CD4-positive, alpha-beta T cell treated with Interleukin-10 for 1 hour (primary cell): ENCODE measurements around the gene AMZ1.
"Not testable (repeated sequence)": the region's sequence is repeated elsewhere in the genome, so short reads cannot be mapped to it uniquely, and the experiment has no call there.

Experiments used
- DNase-seq: peaks from one replicate; pipeline ENCODE4 v3.0.0-alpha.2; 2020

The AMZ1 gene

DNA sequence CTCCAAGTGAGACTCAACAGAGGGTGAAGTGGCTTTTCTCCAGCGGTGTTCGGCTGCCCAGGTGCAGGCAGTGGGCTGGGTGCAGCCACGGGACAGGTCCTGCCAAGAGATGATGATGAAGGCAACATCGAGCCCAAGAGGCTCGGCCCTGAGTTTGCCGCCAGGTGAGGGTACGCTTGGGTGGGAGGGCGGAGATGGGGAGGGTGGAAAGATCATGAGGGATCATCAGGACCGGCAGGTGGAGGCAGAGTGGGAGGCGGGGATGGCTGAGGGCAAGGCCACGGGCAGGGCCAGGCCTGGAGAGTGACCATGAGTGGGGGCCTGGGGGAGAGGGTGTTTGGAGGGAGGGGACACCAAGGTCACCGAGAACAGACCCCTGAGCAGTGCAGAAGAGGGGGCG lies 17.8 kb upstream of the AMZ1 start:
- no peak for DNase-seq

DNA sequence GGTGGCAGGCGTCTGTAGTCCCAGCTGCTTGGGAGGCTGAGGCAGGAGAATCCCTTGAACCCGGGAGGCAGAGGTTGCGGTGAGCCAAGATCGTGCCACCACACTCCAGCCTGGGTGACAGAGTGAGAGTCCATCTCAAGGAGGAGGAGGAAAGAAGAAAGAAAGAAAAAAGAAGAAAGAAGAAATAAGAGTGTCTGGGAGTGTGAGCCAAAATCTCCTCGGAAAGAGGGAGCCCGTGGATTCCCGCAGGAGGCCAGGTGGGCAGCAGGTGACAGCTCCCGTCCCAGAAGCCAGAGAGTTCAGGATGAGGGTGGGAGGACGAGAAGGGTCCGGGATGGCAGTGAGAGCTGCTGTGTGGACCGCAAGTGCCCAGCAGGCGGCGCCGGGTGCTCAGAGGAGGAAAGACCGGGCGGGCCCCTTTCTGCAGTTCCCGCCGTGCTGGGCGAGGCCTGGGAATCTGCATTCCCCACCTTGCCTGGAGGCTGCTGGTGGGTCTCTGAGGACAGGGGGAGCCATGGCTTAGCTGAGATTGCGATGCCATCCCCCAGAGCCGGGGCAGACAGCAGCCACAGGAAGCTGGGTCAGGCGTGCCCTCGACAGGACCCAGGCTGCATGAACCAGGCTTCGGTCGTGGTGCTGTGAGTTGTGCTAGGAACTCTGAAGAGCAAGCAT lies 17.1 kb upstream of the AMZ1 start:
- peak; percentile 72 for DNase-seq

DNA sequence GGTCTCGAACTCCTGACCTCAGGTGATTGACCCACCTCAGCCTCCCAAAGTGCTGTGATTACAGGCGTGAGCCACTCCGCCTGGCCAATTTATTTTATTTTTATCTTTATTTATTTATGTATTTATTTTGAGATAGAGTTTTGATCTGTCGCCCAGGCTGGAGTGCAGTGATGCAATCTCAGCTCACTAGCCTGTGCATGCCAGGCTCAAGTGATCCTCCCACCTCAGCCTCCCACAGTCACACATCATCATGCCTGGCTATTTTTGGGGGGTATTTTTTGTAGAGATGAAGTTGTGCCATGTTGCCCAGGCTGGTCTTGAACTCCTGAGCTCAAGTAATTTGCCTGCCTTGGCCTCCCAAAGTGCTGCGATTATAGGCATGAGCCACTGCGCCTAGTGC lies 14.8 kb upstream of the AMZ1 start:
- DNase-seq = not testable (repeated sequence)

DNA sequence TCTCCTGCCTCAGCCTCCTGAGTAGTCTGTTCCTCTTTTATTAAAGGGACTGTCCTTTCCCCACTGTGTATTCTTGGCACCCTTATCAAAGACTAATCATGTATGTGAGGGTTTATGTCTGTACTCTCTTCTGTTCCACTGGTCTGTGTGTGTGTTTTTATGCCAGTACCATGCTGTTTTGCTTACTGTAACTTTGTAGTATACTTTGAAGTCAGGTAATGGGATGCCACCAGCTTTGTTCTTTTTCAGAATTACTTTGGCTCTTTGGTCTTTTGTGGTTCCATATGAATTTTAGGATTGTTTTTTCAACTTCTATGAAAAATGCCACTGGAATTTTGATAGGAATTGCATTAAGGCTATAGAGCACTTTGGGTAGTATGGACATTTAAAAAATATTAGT lies 14.1 kb upstream of the AMZ1 start:
- no peak for DNase-seq

DNA sequence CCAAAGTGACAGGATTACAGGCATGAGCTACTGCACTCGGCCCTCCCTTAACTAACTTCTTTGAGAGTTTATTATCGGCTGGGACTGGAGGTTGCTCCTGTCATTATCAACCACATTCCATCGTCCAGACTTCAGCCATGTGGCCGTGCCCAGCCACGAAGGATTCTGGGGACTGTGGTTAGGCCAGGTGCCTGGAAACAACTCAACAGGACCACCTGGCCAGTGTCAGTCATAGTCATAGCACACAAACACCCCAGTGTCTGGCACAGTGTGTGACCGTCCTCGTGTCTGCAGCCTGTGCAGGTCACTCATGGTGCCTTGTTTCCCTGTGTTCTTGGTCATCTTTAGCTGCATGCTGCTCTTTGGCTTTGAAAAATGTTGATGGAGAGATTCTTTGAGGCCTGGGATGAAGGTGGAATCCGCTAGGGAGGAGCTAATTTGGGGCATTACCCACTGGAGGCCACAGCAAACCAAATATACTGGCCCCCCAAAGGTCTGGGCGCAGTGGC lies 12.7 kb upstream of the AMZ1 start:
- DNase-seq = no peak

DNA sequence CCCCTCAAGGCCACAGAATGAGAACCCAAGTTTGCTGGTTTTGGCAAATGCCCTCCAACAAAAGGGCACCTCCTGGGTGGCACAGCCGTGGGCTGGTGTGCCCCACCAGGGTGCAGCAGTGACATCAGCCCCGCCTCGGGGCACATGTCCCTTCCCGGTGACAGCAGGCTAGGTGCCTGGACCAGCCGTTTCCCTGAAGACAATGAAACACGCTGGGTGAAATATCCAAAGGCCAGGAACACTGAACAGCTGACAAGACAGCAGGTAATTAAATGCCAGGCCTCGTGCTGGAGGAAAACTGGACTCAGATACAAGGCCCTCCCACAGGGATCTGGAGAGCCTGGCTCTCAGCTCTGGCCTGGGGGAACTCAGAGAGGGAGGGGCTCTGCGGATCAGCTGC lies 11.4 kb upstream of the AMZ1 start:
- not testable (repeated sequence) for DNase-seq

DNA sequence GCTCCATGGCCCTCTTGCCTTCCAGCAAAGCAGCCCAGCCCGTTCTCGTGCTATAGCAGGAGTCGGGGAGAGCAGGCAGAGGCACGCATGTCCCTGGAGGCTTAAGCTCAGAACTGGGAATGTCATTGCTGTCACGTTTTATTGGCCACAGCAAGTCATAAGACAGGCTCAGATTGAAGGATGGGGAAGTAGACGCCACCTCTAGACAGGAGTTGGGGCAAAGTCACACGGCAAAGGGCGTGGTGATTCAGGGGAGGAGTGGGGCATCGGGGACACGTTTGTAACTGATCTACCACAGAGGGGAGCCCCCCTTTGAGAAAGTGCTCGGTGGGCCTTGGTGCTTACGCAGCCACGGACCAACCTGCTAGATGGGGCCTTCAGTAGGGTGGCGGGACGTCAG lies 9.5 kb upstream of the AMZ1 start:
- DNase-seq = not testable (repeated sequence)

DNA sequence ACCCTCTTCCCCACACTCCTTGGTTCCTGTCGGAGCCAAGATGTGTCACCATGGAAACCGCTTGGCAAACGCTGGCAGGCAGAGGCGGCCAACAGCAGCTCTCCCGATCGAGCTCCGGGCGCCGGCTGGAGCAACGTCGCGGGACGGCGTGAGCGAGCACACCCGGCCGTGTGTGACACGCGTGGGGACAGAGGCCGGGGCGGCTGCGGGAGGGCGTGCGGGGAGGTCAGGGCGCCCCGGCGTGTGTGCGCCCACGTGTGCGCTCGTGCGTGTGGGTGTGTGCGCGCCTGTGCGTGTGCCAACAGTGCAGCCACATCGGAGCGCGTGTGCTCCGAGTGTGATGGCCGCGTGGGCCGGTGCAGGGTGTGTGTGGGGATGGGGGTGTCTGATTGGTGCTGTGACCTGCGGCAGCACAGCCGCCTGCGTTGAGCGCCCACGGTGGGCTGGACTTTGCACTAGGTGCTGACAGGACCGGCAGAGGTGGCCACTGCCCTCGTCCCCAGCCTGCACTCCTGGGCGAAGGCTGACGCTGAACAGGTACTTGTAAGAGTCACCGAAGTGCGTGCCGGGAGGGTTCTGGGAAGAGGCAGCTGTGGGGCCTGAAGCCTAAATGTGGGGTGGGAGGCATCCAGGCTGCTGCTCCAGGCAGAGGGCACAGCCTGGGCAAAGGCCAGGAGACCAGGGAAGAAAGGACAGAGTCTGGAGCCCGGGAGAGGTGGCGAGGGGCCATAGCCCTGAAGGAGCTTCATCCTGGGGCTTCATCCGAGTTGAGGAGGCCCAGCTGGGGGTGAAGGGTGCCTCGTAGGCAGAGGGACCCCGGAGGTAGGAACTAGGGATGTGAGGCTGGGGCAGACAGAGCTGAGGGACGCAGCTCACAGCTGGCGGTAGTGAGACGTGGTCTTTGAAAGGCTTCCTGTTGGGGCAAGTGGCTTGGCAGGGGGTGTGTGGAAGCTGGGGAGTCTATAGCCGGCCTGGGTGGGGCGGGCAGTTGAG lies 8.6 kb upstream of the AMZ1 start:
- DNase-seq = not testable (repeated sequence)

DNA sequence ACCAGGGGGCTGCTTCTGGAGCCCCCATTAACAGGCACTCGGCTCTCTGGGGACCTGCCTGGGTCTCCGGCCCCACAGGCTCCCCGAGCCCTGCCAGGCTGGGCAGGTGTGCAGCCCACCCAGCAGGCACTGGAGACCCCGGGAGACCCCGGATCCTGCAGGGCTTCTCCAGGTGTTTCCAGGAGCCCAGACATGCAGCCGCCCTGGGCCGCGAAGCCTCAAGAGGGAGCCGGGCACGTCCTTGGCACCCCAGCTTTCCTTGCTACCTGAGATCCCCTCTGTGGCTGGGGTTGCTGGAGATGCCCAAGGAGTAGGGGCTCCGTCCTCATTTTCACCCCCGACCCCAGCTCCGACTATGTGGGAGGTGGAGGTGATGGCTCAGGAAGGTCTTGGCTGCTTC lies 7.7 kb upstream of the AMZ1 start:
- DNase-seq = no peak

DNA sequence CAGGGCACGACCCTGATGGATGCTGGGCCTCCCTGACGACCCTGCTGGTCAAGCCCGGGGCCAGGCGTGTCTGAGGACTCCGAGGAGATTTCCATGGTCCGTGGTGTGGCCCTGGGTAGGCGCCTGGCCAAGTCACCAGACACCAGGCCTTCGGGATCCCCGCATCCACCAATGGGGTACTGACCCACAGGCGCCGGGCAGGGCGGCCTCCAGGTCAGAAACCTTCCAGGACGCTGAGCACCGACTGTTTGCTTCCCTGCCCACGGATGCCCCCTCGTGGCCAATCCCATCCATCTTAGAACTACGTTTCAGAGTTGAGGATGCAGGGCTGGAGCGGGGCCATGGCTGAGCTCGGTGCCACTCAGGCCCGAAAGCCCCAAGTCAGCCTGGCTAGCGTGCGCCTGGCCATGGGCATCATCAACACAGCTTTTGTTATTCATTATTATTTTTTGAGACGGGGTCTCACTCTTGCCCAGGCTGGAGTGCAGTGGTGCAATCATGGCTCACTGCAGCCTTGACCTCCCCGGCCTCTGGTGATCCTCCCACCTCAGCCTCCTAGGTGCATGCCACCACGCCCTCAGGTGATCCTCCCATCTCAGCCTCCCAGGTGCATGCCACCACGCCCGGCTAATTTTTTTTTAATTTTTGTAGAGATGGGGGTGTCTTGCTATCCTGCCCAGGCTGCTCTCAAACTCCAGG lies 7.1 kb upstream of the AMZ1 start:
- peak; percentile 54 for DNase-seq

DNA sequence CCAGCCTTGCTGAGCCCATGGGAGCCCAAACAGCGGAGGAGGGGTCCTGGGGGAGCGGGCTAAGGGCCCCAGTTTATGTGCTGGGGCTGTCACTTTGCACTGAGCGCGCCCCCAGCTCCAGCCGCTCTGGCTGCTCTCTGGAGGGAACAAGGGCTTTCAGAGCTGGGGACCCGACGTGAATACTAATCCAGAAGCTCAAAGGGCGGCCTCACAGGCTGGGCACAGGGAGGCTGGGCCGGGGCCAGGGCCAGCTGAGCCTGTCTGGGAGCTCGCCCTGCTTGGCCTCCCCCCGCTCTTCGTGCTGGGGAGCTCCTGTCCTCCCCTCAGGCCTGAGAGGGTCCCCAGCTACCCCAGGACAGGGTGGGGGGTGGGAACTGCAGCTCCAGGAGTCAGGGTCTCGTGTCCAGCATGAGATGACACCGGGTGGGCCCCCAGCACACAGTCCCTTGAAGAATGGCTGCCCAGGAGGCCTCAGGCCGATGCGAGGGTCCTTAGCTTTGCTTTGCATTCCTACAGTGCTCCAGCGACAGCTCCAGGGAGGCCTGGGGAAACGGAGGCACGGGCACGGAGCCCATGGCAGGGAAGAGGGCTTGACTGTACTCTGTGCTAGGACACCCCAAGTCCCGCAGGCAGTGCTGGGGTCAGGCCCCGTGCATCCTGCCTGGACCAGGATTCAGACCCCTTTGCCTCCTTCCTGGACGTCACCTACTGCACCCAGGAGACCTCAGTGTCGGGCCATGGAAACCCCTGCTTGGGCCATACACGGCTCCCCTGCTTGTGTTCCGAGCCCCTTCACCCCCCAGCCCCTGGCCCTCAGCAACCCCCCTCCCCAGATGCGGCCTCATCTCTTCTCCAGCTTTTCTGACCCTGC lies 5.8 kb upstream of the AMZ1 start:
- no peak for DNase-seq

DNA sequence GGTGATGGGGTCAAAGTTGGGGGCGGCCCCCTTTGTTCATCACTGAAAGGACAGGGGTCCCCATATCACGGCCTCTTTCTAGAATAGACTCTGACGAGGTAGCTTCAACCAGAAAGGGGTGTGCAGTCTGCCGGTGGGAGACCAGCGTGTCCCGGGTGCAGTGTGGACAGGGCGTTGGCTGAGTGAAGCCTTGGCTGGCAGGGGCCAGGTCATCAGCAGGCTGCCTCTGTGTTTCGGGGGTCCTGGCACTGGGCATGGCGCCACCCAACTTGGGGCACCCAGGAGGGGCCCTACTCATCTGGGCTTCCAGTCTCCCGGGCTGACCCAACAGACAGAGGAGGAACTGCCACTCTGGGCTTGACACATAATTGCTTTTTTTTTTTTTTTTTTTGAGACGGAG lies 3.5 kb upstream of the AMZ1 start:
- no peak for DNase-seq

DNA sequence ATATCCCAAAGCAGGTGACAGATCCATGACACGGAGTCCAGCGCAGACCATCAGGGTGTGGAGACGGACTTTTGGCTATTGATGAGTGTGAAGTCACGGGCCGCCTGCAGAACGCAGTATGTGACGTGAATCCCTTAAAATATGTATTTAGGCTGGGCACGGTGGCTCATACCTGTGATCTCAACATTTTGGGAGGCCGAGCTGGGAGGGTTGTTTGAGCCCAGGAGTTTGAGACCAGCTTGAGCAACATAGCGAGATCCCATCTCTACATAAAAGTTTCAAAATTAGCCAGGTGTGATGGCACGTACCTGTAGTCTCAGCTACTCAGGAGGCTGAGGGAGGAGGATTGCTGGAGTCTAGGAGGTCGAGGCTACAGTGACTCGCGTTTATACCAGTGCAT lies 1.9 kb upstream of the AMZ1 start:
- DNase-seq = no peak

DNA sequence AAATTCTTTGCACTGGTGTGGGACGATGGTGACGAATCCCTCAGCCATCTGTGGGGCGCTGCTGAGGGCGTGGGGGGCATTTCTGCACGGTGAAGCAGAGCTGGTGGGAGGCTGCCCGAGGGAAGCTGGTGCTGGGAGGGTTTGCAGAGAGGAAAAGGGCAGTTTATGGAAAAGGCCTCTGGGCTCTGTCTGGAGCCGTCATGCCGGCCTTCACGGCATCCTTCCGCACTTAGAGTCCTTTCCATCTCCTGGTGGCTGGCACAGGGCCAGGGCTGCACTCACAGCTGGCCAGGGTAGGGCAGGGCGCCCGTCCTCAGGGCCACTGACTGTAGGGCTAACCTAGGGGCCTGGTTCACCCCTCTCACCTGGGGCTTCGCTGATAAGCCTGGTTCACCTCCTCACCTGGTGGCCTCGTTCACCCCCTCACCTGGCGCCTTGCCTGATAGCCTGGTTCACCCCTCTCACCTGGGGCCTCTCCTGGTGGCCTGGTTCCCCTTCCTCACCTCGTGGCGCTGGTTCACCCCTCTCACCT lies 598 bp upstream of the AMZ1 start:
- DNase-seq = no peak

DNA sequence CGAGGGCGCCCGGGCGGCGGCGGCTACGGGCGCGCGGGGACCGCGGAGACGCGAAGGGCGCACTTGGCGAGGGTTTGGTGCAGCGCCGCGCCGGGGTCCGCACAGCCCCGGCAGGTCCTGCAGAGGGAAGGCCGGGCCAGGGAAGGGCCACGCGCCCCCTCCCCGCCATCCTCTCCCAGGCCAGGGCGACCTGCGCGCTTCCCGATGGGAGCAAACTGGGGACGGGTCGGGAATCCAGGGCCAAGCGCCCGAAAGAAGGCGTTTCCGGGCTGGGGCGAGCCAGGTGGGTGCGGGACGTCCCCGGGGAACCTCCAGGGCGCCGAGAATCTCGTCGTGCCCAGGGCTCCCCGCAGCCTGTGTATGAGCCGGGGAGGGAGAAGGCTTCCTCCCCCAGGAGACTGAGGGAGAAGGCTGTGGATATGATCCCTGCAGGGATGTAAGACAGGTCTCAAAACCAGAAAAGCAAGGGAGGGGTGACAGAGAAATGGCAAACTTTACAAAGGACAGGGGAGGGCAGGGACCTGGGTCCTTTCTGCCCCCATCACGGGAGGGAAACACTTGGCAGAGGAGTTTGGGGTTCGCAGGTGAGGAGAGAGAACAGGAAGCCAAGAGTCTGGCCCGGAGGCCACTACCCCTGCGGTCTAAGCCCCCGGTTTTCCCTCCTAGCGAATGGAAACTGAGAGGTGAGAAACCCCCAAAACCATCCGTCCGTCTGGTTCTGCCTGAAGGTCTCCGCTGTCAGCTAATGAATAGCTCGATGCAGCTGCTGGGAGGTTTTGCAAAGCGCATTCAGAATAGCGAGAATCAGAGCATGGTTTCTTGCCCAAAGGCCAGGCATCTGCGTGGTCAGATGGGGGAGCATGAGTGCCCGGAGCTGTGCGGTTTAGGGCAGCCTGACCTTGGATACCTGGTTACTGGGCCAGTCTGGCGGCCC lies 674 bp downstream of the AMZ1 start:
- no peak for DNase-seq

DNA sequence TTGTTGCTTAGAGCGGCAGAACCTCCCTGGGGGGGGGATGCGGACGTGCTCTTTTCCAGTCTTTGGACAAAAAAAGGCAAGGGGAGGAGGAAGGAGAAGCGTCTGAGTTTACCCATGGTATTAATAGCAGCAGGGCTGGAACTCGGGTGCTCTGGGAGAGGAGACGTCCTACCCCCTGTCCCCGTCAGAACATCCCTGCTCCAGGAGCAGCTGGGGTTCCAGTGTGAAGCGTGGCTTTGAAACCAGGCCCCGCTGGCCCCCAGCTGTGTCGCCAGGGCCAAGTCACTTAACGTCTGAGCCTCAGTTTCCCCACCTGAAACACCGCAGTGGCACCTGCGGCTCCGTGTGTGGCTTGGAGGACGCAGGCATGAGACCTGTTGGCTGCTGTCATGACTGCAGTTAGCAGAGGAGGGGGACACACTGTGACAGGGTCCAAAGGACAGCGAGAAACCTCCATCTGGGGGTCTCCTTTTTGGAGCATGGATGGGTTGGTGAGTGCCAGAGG lies 1.4 kb downstream of the AMZ1 start:
- no peak for DNase-seq

DNA sequence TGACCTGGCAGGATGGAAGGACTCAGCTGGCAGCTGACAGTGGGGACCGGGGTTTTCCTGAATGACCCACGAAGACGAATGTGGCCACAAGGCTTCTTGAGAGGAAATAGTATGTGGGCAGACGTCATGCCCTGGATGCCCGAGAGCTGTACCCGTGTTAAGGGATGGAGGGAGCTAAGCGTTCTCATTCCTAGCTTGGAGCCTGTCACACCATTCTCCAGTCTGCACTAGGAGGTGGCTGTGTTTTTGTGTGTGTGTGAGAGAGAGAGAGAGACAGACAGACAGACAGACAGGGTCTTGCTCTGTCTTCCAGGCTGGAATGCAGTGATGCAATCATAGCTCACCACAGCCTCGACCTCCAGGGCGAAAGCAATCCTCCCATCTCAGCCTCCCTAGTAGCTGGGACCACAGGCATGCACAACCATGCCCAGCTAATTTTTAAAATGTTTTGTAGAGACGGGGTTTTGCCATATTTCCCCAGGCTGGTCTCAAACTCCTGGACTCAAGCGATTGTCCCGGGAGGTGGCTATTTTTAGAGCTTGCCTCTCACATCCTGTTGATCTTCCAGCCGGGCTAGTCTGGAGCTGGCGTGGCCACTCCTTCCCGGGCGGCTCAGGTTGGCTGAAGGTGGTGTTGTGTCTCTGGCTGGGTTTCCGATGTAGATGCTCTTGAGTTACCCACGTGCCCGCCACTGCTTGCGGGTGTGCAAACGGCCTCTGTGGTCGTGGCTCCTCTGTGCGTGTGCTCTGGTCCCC lies 2.1 kb downstream of the AMZ1 start:
- no peak for DNase-seq

DNA sequence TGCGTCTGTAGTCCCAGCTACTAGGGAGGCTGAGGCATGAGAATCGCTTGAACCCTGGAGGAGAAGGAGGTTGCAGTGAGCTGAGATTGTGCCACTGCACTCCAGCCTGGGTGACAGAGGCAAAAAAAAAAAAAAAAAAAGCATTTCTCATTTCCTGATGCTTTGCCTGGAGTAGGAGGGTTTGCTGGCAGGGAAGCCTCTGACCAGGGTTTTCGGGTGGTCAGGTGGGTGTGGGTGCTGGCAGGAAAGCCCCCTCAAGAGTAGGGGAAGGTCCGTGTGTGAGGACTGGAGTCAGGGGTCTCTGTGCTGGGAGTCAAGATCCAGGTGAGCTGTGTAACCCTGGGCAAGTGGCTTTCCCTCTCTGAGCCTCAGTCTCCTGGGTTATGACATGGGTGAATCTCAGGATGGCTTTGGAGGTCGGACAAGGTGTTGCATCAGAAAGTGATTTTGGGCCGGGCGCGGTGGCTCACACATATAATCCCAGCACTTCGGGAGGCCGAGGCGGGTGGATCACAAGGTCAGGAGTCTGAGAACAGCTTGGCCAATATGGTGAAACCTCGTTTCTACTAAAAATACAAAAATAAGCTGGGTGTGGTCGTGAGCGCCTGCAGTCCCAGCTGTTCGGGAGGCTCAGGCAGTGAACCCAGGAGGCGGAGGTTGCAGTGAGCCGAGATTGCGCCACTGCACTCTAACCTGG lies 3.2 kb downstream of the AMZ1 start:
- no peak for DNase-seq

DNA sequence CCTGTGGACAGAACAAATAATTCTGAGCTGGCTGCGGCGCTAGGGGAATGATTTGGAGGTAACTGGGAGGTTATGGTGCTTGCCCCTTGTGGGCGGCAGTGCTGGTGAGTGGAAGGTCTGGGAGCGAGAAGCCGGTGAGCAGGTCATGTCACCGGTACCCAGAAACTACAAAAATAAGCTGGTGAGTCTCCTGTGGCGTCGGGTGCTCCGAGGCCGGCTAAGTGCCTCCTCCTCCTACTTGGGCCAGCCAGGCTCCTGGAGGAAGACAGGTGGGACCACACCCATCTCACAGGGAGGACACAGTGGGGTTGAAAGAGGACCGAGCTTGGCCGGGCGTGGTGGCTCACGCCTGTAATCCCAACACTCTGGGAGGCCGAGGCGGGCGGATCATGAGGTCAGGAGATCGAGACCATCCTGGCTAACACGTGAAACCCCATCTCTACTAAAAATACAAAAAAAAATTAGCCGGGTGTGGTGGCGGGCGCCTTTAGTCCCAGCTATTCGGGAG lies 4.0 kb downstream of the AMZ1 start:
- DNase-seq = not testable (repeated sequence)
